H1 (cell line): ENCODE data around the gene RITA1. TPM values are rescaled to one million over a fixed set of nuclear protein-coding genes. Genes with fewer than 3 reads are reported as not detected.

Experiments
- BACH1 ChIP-seq: IDR thresholded peaks from 2 replicates; pipeline ENCODE4 v1.6.1; 2012; ENCODE audit warnings: low read length, improper control_type of control experiment
- CBX5 ChIP-seq: fragments of 300-800, 300-1000 bp; sonication (generic); IDR thresholded peaks from 2 replicates; pipeline ENCODE4 v1.7.1; 2016; ENCODE audit warnings: antibody characterized with exemption, low read length, low read depth
- CHD1 ChIP-seq: IDR thresholded peaks from 2 replicates; pipeline ENCODE4 v1.6.1; 2012; ENCODE audit warnings: low read depth, low read length, improper control_type of control experiment
- CHD2 ChIP-seq: IDR thresholded peaks from 2 replicates; pipeline ENCODE4 v1.6.1; 2012; ENCODE audit warnings: low read length, improper control_type of control experiment
- E2F6 ChIP-seq: IDR thresholded peaks from 2 replicates; pipeline ENCODE4 v1.6.1; 2012; ENCODE audit warnings: inconsistent platforms
- KDM1A ChIP-seq: fragments of 200-600, 300-600 bp; sonication (generic); IDR thresholded peaks from 2 replicates; pipeline ENCODE4 v1.7.1; 2016; ENCODE audit warnings: mild to moderate bottlenecking, low read length, borderline replicate concordance
- MAFK ChIP-seq: IDR thresholded peaks from 2 replicates; pipeline ENCODE4 v1.6.1; 2012; ENCODE audit warnings: low read depth, mild to moderate bottlenecking, improper control_type of control experiment, low read length
- MAX ChIP-seq: IDR thresholded peaks from 2 replicates; pipeline ENCODE4 v1.6.1; 2012; ENCODE audit warnings: inconsistent platforms
- NANOG ChIP-seq: IDR thresholded peaks from 2 replicates; pipeline ENCODE4 v1.6.1; 2011; ENCODE audit warnings: low read length, low read depth, mild to moderate bottlenecking, inconsistent platforms; ENCODE audit not compliant: insufficient read depth, poor library complexity, severe bottlenecking
- PHF8 ChIP-seq: fragments of 200-600 bp; sonication (generic); conservative IDR thresholded peaks from 2 replicates; pipeline ENCODE4 v1.7.1; 2012; ENCODE audit warnings: low read depth, mild to moderate bottlenecking, inconsistent platforms, low read length, moderate library complexity
- POLR2A ChIP-seq, 2 experiments: IDR thresholded peaks; 1 replicate in 1 of 2; 2 replicates in 1 of 2; pipeline ENCODE4 v1.6.1; 2011; ENCODE audit warnings: low read depth in 2 of 2, low read length in 2 of 2, mild to moderate bottlenecking in 2 of 2; ENCODE audit errors: control extremely low read depth in 1 of 2
- RAD21 ChIP-seq, 2 experiments: IDR thresholded peaks in 1 of 2; conservative IDR thresholded peaks in 1 of 2; 2 replicates each; pipeline ENCODE4 v1.6.1; 2011; ENCODE audit warnings: low read depth in 2 of 2, low read length in 2 of 2, improper control_type of control experiment in 1 of 2, inconsistent platforms in 1 of 2, mild to moderate bottlenecking in 1 of 2, moderate library complexity in 1 of 2
- SIN3A ChIP-seq, 2 experiments: IDR thresholded peaks in 1 of 2; conservative IDR thresholded peaks in 1 of 2; 2 replicates each; pipeline ENCODE4 v1.6.1; 2011 to 2012; ENCODE audit warnings: low read length in 2 of 2, improper control_type of control experiment in 1 of 2, low read depth in 1 of 2, mild to moderate bottlenecking in 1 of 2
- SP2 ChIP-seq: IDR thresholded peaks from 2 replicates; pipeline ENCODE4 v1.6.1; 2012; ENCODE audit warnings: mild to moderate bottlenecking, low read length, inconsistent platforms
- SP4 ChIP-seq: IDR thresholded peaks from 2 replicates; pipeline ENCODE4 v1.6.1; 2012; ENCODE audit warnings: low read length, inconsistent platforms
- SRF ChIP-seq: IDR thresholded peaks from 2 replicates; pipeline ENCODE4 v1.6.1; 2011; ENCODE audit warnings: mild to moderate bottlenecking, low read depth, low read length, moderate library complexity
- TAF7 ChIP-seq: optimal IDR thresholded peaks from 2 replicates; pipeline ENCODE3; 2011; ENCODE audit warnings: low read depth, mild to moderate bottlenecking, inconsistent platforms, low read length, moderate library complexity, borderline replicate concordance
- USF2 ChIP-seq: IDR thresholded peaks from 2 replicates; pipeline ENCODE4 v1.6.1; 2011; ENCODE audit warnings: low read length, improper control_type of control experiment
- polyA plus RNA-seq, 7 experiments: library from polyadenylated mRNA; depleted of rRNA in 3 of 7; stranded (reverse) in 5 of 7; unstranded in 2 of 7; fragments of >200 nt in 5 of 7; fragments of 200-250 nt in 2 of 7; gene quantifications; 1 replicate in 5 of 7; 2 replicates in 1 of 7; 4 replicates in 1 of 7; pipeline versions ENCODE4 v1.2.1 to v1.2.3, GENCODE V29; 2011 to 2013; ENCODE audit warnings: missing spikeins in 2 of 7, mixed read lengths in 2 of 7
- total RNA-seq: library from RNA; stranded (reverse); fragmentation: NEBNext Ultra II Directional; extraction: Animal tissue kit (Norgen Biotek cat#: 25700); gene quantifications from 2 replicates; pipeline ENCODE4 v1.2.1, GENCODE V29; 2021
- TF ChIP-seq, protein P1 (sequence below): IDR thresholded peaks from 2 replicates; pipeline ENCODE4 v1.6.1; 2011; ENCODE audit warnings: low read depth, mild to moderate bottlenecking, low read length; ENCODE audit not compliant: insufficient read depth

RITA1 gene
- total and polyA plus RNA-seq, 2 of the 8 experiments (the other 6 are each of a cell fraction or from before 2014, with no cell fraction given), result 24.1 to 25.8 TPM

GRCh38 chr12:113152835-113153814 lies 32.4 kb upstream of the RITA1 start (continued):
- TF ChIP-seq, protein P1, sequence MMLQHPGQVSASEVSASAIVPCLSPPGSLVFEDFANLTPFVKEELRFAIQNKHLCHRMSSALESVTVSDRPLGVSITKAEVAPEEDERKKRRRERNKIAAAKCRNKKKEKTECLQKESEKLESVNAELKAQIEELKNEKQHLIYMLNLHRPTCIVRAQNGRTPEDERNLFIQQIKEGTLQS, result no peak
- TF ChIP-seq MAX (peak; percentile 86), BACH1 (peak; percentile 52; the same call in 1 of the 2 replicates), POLR2A (IDR thresholded peaks at IDR 0.05; ENCODE audit: control extremely low read depth in 1 of 2, low read depth in 2 of 2, low read length in 2 of 2) (no peak), RAD21 (IDR thresholded peaks at IDR 0.05 in 1 of 2, conservative IDR thresholded peaks at IDR 0.05 in 1 of 2; ENCODE audit: low read depth in 2 of 2, low read length in 2 of 2) (peak; percentile 64 to 74), KDM1A (no peak), SRF (no peak), PHF8 (0 out of 2 replicates have a peak, but pooled peaks have one; percentile 28), SIN3A (conservative IDR thresholded peaks at IDR 0.05 in 1 of 2, IDR thresholded peaks at IDR 0.05 in 1 of 2; ENCODE audit: low read depth in 1 of 2, low read length in 2 of 2) (0 out of 4 replicates have a peak, but pooled peaks of 1 of the 2 experiments have one; percentile 42), MAFK (no peak), TAF7 (no peak), SP2 (no peak), USF2 (no peak), SP4 (no peak), CBX5 (no peak), CHD2 (no peak), NANOG (no peak), CHD1 (no peak), E2F6 (peak; percentile 83)
